HG03575 (cell line): ENCODE results near the gene NCOA1.

Experiments
- ATAC-seq: cut with Tn5 transposase; IDR thresholded peaks from one replicate; pipeline ENCODE4 v1.9.1; 2021; ENCODE audit not compliant: unreplicated experiment, insufficient number of reproducible peaks, low FRiP score; ENCODE audit errors: extremely low read depth

The NCOA1 gene

GRCh38 chr2:24820175-24820513 is 329.1 kb downstream of the NCOA1 start:
- ATAC-seq: no peak
